Left renal pelvis (tissue), 4 donors: ENCODE measurements around the gene SPACA7. TPM values are rescaled to one million over a fixed set of nuclear protein-coding genes. Genes with fewer than 3 reads are reported as not detected.
"Not testable (repeated sequence)": the region's sequence is repeated elsewhere in the genome, so short reads cannot be mapped to it uniquely, and the experiment has no call there.

Experiments used
- DNase-seq, 4 donors: peaks; one replicate each; pipeline ENCODE4 v3.0.0-alpha.2; 2013; ENCODE audit warnings: low read depth in 4 of 4, low spot score in 3 of 4
- polyA plus RNA-seq, 4 donors: library from polyadenylated mRNA; unstranded; fragments of 120-200 nt; gene quantifications; one replicate each; pipeline ENCODE4 v1.2.1, GENCODE V29; 2013; ENCODE audit not compliant: insufficient read length in 4 of 4

SPACA7 gene
- polyA plus RNA-seq, 4 donors: not detected

DNA sequence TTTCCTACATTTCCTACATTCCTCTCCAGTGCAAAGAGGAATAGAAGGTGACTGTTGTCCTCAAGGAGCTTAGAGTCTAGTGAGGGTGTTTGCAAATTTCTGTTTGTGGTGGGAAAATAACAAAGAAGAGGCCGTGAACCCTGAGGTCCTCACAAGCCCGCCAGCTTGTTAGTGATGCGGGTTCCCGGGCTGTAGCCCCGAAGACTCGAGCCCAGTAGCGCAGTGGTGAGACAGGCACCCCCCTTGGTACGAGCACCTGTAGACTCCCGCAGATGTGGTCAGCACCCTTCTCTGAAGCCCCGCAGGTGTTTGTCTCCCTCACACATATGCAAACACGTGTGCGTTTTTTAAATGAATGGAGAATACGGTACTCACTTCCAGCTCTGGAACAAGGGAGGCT, 26.5 kb upstream of the SPACA7 start:
- no peak for DNase-seq

DNA sequence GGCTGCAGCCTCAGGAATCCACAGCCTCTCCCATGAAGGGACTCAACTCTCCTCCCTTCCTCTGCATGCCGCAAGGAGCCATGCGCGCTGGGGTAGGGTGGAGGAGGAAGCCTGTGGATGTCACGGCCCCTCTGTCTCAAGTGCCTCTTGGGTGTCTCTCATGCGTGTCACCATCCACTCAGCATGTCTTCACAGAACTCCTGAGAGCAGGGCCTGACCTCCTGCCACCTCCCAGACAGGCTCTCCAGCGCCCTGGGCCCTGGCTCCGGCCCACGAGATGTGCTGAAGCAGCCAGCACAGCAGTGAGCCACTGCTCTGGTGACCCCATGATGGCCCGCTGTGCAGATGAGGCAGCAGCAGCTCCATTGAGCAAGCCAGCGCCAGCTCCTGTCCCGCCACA, 25.9 kb upstream of the SPACA7 start:
- DNase-seq: no peak

GRCh38 chr13:112351825-112352224, 24.3 kb upstream of the SPACA7 start:
- DNase-seq: no peak

DNA sequence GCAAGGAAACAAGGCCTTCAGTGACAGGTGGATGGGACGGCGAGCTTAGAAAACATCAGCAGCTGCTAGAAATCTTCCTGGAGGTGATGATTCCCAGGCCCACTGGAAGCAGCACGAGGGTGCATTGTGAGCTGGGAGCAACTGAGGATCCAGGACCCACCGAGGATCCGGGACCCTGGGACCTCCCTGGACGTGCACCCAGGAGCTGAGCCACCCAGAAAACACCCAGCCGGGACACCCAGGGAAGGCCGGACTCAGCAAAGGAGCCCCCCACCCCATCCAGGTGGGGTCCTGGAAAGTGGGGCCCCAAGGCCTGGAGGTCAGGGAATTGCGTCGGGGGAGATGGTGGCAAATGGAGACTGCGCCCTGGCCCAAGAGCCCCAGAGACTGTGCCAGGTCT, 22.3 kb upstream of the SPACA7 start:
- DNase-seq: no peak

- DNase-seq: no peak
Observed at GRCh38 chr13:112354330-112355273, 21.6 kb upstream of the SPACA7 start.

DNA sequence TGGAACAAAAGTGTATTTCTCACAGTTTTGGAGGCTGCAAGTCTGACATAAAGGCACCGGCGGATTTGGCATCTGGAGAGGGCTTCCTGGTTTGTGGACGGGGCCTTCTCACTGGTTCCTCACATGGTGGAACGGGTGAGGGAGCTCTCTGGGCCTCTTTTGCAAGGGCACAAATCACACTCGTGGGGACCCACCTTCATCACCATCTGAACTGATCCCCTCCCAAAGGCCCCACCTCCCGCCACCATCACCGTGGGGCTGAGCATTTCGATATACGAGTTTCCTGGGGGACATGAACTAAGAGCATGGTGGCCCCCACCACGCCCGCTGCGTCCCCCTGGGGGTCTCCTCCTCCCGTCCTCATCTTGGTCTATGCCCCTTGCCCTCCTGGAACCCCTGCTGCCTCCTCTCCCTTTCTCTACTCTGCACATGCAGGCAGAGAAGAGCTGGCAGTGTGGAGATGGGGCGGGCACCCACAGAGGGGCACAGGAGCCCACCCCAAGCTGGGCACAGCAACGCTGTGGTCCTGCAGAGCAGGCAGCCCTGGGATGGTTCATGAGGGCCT, 20.8 kb upstream of the SPACA7 start:
- no peak for DNase-seq

GRCh38 chr13:112356190-112356589, 20.0 kb upstream of the SPACA7 start:
- DNase-seq: no peak

GRCh38 chr13:112358156-112358555, 18.0 kb upstream of the SPACA7 start:
- DNase-seq: no peak

DNA sequence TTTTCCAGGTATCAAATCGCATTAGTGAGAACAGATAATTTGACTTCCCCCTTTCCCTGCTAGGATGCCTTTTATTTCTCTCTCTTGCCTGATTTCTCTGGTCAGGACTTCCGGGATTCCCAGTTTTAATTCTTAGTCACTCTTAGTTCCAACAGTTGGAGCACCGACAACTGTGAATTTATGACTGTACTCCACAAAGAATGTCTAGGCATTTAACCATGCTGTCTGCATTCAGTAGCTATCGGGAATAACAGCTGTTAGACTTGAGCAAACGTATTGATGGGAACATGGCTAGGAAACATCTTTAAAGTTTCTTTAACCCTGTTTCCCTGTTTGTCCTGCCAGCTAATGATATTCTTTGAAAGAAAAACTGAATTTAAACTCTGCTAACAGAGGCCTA, 14.1 kb upstream of the SPACA7 start:
- DNase-seq: no peak

- DNase-seq: no peak
Observed at GRCh38 chr13:112363867-112364528, 12.2 kb upstream of the SPACA7 start.

- DNase-seq: no peak
Observed at GRCh38 chr13:112366907-112367646, 9.1 kb upstream of the SPACA7 start.

- no peak for DNase-seq
Observed at GRCh38 chr13:112368883-112369282, 7.3 kb upstream of the SPACA7 start.

GRCh38 chr13:112370311-112370710, 5.8 kb upstream of the SPACA7 start:
- no peak for DNase-seq

DNA sequence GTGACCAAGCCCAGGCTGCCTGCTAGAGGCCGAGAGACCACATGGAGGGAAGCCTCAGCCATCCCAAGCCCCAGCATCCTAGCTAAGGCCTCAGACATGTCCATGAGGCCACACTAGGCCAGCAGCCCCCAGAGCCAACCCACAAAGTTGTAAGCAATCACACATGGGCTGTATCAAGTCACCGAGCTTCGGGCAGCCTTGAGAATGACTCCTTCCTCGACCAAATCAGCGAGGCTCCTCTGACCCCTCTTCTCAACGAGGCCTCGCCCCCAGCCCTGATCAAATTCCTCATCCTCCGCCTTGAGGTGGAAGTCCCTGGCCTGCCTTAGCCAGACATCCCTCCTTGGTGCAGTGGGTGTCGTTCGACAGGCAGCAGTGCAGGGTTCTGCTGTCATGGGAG, 1.9 kb upstream of the SPACA7 start:
- DNase-seq: no peak

- no peak for DNase-seq
Observed at GRCh38 chr13:112391746-112392145, 15.6 kb downstream of the SPACA7 start.

DNA sequence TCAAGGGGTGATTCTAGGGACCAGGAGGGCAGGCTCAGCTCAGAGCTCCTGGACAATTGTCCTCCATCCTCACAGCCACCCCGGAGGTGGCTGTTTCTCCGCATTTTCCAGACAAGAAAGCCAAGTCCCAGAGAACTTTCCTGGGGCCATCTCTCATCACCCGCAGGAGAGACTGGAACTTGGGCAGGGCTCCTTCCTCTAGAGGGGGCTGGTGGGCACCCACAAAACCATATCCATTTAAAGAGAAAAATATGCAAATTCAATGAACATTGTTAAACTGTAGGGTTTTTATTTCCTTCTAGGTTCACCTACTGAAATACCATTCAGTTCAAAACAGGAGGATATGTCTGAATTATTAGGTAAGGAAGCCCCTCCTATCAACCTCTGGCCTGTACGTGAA, 16.6 kb downstream of the SPACA7 start:
- DNase-seq: no peak

- not testable (repeated sequence) for DNase-seq
Observed at GRCh38 chr13:112395022-112395421, 18.9 kb downstream of the SPACA7 start.

GRCh38 chr13:112395941-112396340, 19.8 kb downstream of the SPACA7 start:
- not testable (repeated sequence) for DNase-seq

- no peak for DNase-seq
Observed at GRCh38 chr13:112397108-112397507, 21.0 kb downstream of the SPACA7 start.

DNA sequence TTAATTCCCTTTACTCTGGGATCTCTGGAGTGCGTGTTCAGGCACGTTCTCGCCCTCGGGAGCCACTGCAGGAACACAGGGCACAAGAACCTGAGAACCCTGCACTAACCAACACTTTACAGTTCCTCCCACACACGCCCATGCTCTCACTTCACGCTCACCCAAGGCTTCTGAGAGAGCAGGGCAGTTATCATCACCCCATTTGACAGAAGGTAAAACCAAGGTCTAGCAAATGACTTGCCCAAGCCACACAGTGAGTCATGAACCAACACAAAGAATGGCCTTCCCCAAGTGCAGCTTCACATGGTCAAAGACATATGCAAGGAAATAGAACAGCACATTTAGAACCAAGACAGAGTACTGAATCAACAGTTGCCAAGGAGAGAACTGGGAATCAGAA, 22.2 kb downstream of the SPACA7 start:
- DNase-seq: not testable (repeated sequence)

- DNase-seq: not testable (repeated sequence)
Observed at GRCh38 chr13:112409828-112410227, 33.7 kb downstream of the SPACA7 start.
